H9 (cell line): ENCODE measurements around the gene EDAR. TPM values are rescaled to one million over a fixed set of nuclear protein-coding genes. Genes with fewer than 3 reads are reported as not detected.

Experiments
- DNase-seq: peaks from one replicate; pipeline ENCODE4 v3.0.0-alpha.2; 2017
- H2AFZ ChIP-seq: one replicate; pipeline ENCODE4 v1.6.1; 2013; ENCODE audit warnings: mild to moderate bottlenecking, low read length, control low read depth, moderate library complexity
- H2AK5ac ChIP-seq: 2 replicates; pipeline ENCODE4 v1.6.1; 2013; ENCODE audit warnings: low read length, control low read depth, mixed read lengths; ENCODE audit not compliant: insufficient read length
- H2BK120ac ChIP-seq: one replicate; pipeline ENCODE4 v1.6.1; 2013; ENCODE audit warnings: low read depth, mild to moderate bottlenecking, low read length, control low read depth, inconsistent platforms; ENCODE audit not compliant: poor library complexity, severe bottlenecking
- H2BK12ac ChIP-seq: 2 replicates; pipeline ENCODE4 v1.6.1; 2013; ENCODE audit warnings: low read length, control low read depth, mixed read lengths, low read depth; ENCODE audit not compliant: insufficient read length
- H2BK15ac ChIP-seq: 2 replicates; pipeline ENCODE4 v1.6.1; 2013; ENCODE audit warnings: low read depth, low read length, control low read depth
- H2BK20ac ChIP-seq: one replicate; pipeline ENCODE4 v1.6.1; 2013; ENCODE audit warnings: low read depth, mild to moderate bottlenecking, low read length, control low read depth, inconsistent platforms; ENCODE audit not compliant: poor library complexity, severe bottlenecking
- H2BK5ac ChIP-seq: 2 replicates; pipeline ENCODE4 v1.6.1; 2013; ENCODE audit warnings: low read length, control low read depth, mixed read lengths; ENCODE audit not compliant: insufficient read length
- H3K14ac ChIP-seq: 2 replicates; pipeline ENCODE4 v1.6.1; 2013; ENCODE audit warnings: low read length, control low read depth; ENCODE audit not compliant: insufficient read depth
- H3K18ac ChIP-seq: 2 replicates; pipeline ENCODE4 v1.6.1; 2013; ENCODE audit warnings: low read depth, mild to moderate bottlenecking, mixed read lengths, low read length, control low read depth; ENCODE audit not compliant: insufficient read length
- H3K23ac ChIP-seq: 2 replicates; pipeline ENCODE4 v1.6.1; 2013; ENCODE audit warnings: low read length, control low read depth, mixed read lengths, low read depth; ENCODE audit not compliant: insufficient read length
- H3K23me2 ChIP-seq: 2 replicates; pipeline ENCODE4 v1.6.1; 2013; ENCODE audit warnings: low read depth, mild to moderate bottlenecking, mixed read lengths, low read length, control low read depth; ENCODE audit not compliant: insufficient read length, poor library complexity, severe bottlenecking
- H3K27ac ChIP-seq: 2 replicates; pipeline ENCODE4 v1.5.1; 2013; ENCODE audit warnings: low read length, control low read depth, mixed read lengths, low read depth; ENCODE audit not compliant: insufficient read length
- H3K27me3 ChIP-seq: 2 replicates; pipeline ENCODE4 v1.6.1; 2013; ENCODE audit warnings: low read length, control low read depth, inconsistent platforms; ENCODE audit not compliant: insufficient read depth
- H3K4ac ChIP-seq: 2 replicates; pipeline ENCODE4 v1.6.1; 2013; ENCODE audit warnings: low read depth, mild to moderate bottlenecking, control low read depth, inconsistent platforms, low read length, moderate library complexity
- H3K4me1 ChIP-seq: 2 replicates; pipeline ENCODE4 v1.6.1; 2013; ENCODE audit warnings: low read length, control low read depth, inconsistent platforms; ENCODE audit not compliant: insufficient read depth
- H3K4me2 ChIP-seq: 2 replicates; pipeline ENCODE4 v1.6.1; 2013; ENCODE audit warnings: low read length, control low read depth, mixed read lengths; ENCODE audit not compliant: insufficient read length, insufficient read depth
- H3K56ac ChIP-seq: 2 replicates; pipeline ENCODE4 v1.6.1; 2013; ENCODE audit warnings: low read depth, mild to moderate bottlenecking, mixed read lengths, low read length, control low read depth; ENCODE audit not compliant: insufficient read length
- H3K79me1 ChIP-seq: 2 replicates; pipeline ENCODE4 v1.6.1; 2013; ENCODE audit warnings: low read depth, mild to moderate bottlenecking, moderate library complexity, low read length, control low read depth, inconsistent platforms; ENCODE audit not compliant: insufficient read depth, poor library complexity, severe bottlenecking
- H3K79me2 ChIP-seq: 2 replicates; pipeline ENCODE4 v1.6.1; 2013; ENCODE audit warnings: low read length, control low read depth, inconsistent platforms; ENCODE audit not compliant: insufficient read depth
- H3K9ac ChIP-seq: 2 replicates; pipeline ENCODE4 v1.6.1; 2013; ENCODE audit warnings: low read length, control low read depth, mixed read lengths; ENCODE audit not compliant: insufficient read length; ENCODE audit errors: extremely low read depth
- H3K9me3 ChIP-seq: one replicate; pipeline ENCODE4 v1.6.1; 2013; ENCODE audit warnings: low read depth, low read length, inconsistent platforms; ENCODE audit not compliant: control insufficient read depth
- H3T11ph ChIP-seq: one replicate; pipeline ENCODE4 v1.6.1; 2013; ENCODE audit warnings: mild to moderate bottlenecking, low read length, control low read depth, inconsistent platforms
- H4K20me1 ChIP-seq: one replicate; pipeline ENCODE4 v1.6.1; 2013; ENCODE audit not compliant: control insufficient read depth, insufficient read length, insufficient read depth
- H4K5ac ChIP-seq: 2 replicates; pipeline ENCODE4 v1.6.1; 2013; ENCODE audit warnings: low read depth, mild to moderate bottlenecking, mixed read lengths, low read length, control low read depth; ENCODE audit not compliant: insufficient read length
- H4K8ac ChIP-seq: replicated peaks from 2 replicates; pipeline ENCODE4 v1.6.1; 2013; ENCODE audit warnings: low read length, control low read depth, mixed read lengths, low read depth; ENCODE audit not compliant: insufficient read length
- H4K91ac ChIP-seq: 2 replicates; pipeline ENCODE4 v1.6.1; 2013; ENCODE audit warnings: low read depth, mild to moderate bottlenecking, moderate library complexity, mixed read lengths, low read length, control low read depth; ENCODE audit not compliant: insufficient read length
- H3K27ac Mint-ChIP-seq, 3 experiments: 2 replicates in 2 of 3; 3 replicates in 1 of 3; pipeline ENCODE4 v1.8.0; 2020 to 2021; ENCODE audit warnings: mixed read lengths in 3 of 3, mild to moderate bottlenecking in 1 of 3, moderate library complexity in 1 of 3
- H3K27me3 Mint-ChIP-seq: 2 replicates; pipeline ENCODE4 v1.8.0; 2021; ENCODE audit warnings: low read depth, mild to moderate bottlenecking, moderate library complexity, mixed read lengths
- H3K36me3 Mint-ChIP-seq, 3 experiments: 2 replicates in 2 of 3; 3 replicates in 1 of 3; pipeline ENCODE4 v1.8.0; 2020 to 2021; ENCODE audit warnings: low read depth in 3 of 3, mixed read lengths in 3 of 3; ENCODE audit not compliant: insufficient read depth in 1 of 3
- H3K4me1 Mint-ChIP-seq, 2 experiments: 2 replicates each; pipeline ENCODE4 v1.8.0; 2020; ENCODE audit warnings: mixed read lengths in 2 of 2
- H3K4me3 Mint-ChIP-seq, 2 experiments: 2 replicates in 1 of 2; 3 replicates in 1 of 2; pipeline ENCODE4 v1.8.0; 2020 to 2021; ENCODE audit warnings: mild to moderate bottlenecking in 2 of 2, mixed read lengths in 2 of 2, moderate library complexity in 1 of 2
- H3K9me3 Mint-ChIP-seq, 2 experiments: 2 replicates in 1 of 2; 3 replicates in 1 of 2; pipeline ENCODE4 v1.8.0; 2020; ENCODE audit warnings: mild to moderate bottlenecking in 2 of 2, mixed read lengths in 2 of 2, moderate library complexity in 1 of 2
- CTCF ChIP-seq: fragments of 200-600 bp; sonication (generic); conservative IDR thresholded peaks from 3 replicates; pipeline ENCODE4 v1.8.0; 2021; ENCODE audit warnings: antibody characterized with exemption, mild to moderate bottlenecking
- WGBS: extraction: QIAGEN DNeasy Blood & Tissue Kit; methylation state at CpG from one replicate; pipeline ENCODE4 v1.1.7; 2013; ENCODE audit warnings: missing lambda C conversion rate, low lambda C conversion rate, mixed read lengths; ENCODE audit not compliant: insufficient read length; ENCODE audit errors: extremely low coverage; 5-methylcytosine and 5-hydroxymethylcytosine counted together
- total RNA-seq: library from RNA; stranded (reverse); gene quantifications from 2 replicates; pipeline ENCODE4 v1.2.1, GENCODE V29; 2021

EDAR gene
- total RNA-seq, 1 experiment from 2014 or later = not detected

GRCh38 chr2:108983610-108984009, 5.4 kb downstream of the EDAR start:
- no CpG with 5 or more reads among the region's 13 CpGs for WGBS
- H2BK20ac ChIP-seq = no peak overlapping the region
- no peaks in the 10 kb centered on the region for H3K79me1 ChIP-seq
- H3K4me2 ChIP-seq = no peak overlapping the region
- no peak overlapping the region for H2BK15ac ChIP-seq
- H3K9me3 ChIP-seq = no peaks in the 10 kb centered on the region
- no peak overlapping the region for H3T11ph ChIP-seq
- no peak overlapping the region for H3K27ac Mint-ChIP-seq
- no peak overlapping the region for H4K5ac ChIP-seq
- no peaks in the 10 kb centered on the region for H3K79me2 ChIP-seq
- H3K23ac ChIP-seq = no peak overlapping the region
- no peak overlapping the region for H2AK5ac ChIP-seq
- no peak overlapping the region for H3K9ac ChIP-seq
- H2BK5ac ChIP-seq = no peak overlapping the region
- no peaks in the 10 kb centered on the region for H4K20me1 ChIP-seq
- no peak for DNase-seq
- peaks cover 16% of the 10 kb centered on the region for H3K27me3 Mint-ChIP-seq
- H3K18ac ChIP-seq = no peak overlapping the region
- no peak overlapping the region for H2BK12ac ChIP-seq
- H3K4me3 Mint-ChIP-seq = no peak overlapping the region
- H3K27ac ChIP-seq = no peak overlapping the region
- no peak for TF ChIP-seq CTCF
- no peak overlapping the region for H4K91ac ChIP-seq
- no peak overlapping the region for H3K56ac ChIP-seq
- H3K23me2 ChIP-seq = no peaks in the 10 kb centered on the region
- no peaks in the 10 kb centered on the region; the same call in 1 of the 2 replicates for H3K27me3 ChIP-seq
- H3K36me3 Mint-ChIP-seq = no peaks in the 10 kb centered on the region
- no peaks in the 10 kb centered on the region for H3K4me1 ChIP-seq
- no peak overlapping the region for H4K8ac ChIP-seq
- no peak overlapping the region for H3K4ac ChIP-seq
- H2AFZ ChIP-seq = no peak overlapping the region
- H3K14ac ChIP-seq = no peak overlapping the region
- H3K4me1 Mint-ChIP-seq = peaks cover 2 to 4% of the 10 kb centered on the region in 2 experiments
- H2BK120ac ChIP-seq = no peak overlapping the region
- no peaks in the 10 kb centered on the region for H3K9me3 Mint-ChIP-seq
